Subcutaneous adipose tissue (tissue), 4 donors: ENCODE data around the gene LETM1. TPM values are rescaled to one million over a fixed set of nuclear protein-coding genes. Genes with fewer than 3 reads are reported as not detected.

Experiments used
- CTCF ChIP-seq: fragments of 450-650 bp; IDR thresholded peaks from one replicate; pipeline ENCODE4 v1.5.1; 2016; ENCODE audit warnings: low read depth, mild to moderate bottlenecking, control low read depth, antibody characterized with exemption, moderate library complexity
- total RNA-seq, 4 donors: library from RNA; depleted of rRNA; stranded (reverse); fragments of >200 nt; gene quantifications; one replicate each; pipeline ENCODE4 v1.1.0, GENCODE V29; 2016

LETM1 gene
- total RNA-seq, 4 donors from 2014 or later: 26.9 to 88.9 (median 30.0) TPM

- no peak for TF ChIP-seq CTCF
These were observed 23.3 kb downstream of the LETM1 start for GRCh38 chr4:1832690-1833089.

GRCh38 chr4:1831331-1831730 is 24.6 kb downstream of the LETM1 start:
- TF ChIP-seq CTCF: no peak

GRCh38 chr4:1830642-1831228 is 25.2 kb downstream of the LETM1 start:
- TF ChIP-seq CTCF: no peak

GRCh38 chr4:1830234-1830633 is 25.7 kb downstream of the LETM1 start:
- no peak for TF ChIP-seq CTCF

- no peak for TF ChIP-seq CTCF
These were observed 29.2 kb downstream of the LETM1 start for GRCh38 chr4:1826531-1827350.

GRCh38 chr4:1825326-1825725 is 30.6 kb downstream of the LETM1 start:
- no peak for TF ChIP-seq CTCF

- TF ChIP-seq CTCF: no peak
These were observed 31.2 kb downstream of the LETM1 start for GRCh38 chr4:1824746-1825145.
